ENCODE measurements around the gene ZDHHC7. TPM values are rescaled to one million over a fixed set of nuclear protein-coding genes. Genes with fewer than 3 reads are reported as not detected.

The ZDHHC7 gene
- total RNA-seq, 4 donors from 2014 or later: 45.9 to 65.5 (median 54.3) TPM

- H3K27ac ChIP-seq: peak overlapping the region; percentile 15
- no peaks in the 10 kb centered on the region for H3K9me3 ChIP-seq
- WGBS: 32% methylated on average over 3 of the region's 3 CpGs
- DNase-seq (ENCODE audit: low spot score in 2 of 2): no peak
- H3K4me1 ChIP-seq: peaks cover 78% of the 10 kb centered on the region
- TF ChIP-seq POLR2AphosphoS5 (IDR thresholded peaks at IDR 0.05) (no peak), POLR2A (IDR thresholded peaks at IDR 0.05) (no peak), EP300 (IDR thresholded peaks at IDR 0.05) (no peak), CTCF (IDR thresholded peaks at IDR 0.05) (no peak)
- no peaks in the 10 kb centered on the region for H3K36me3 ChIP-seq
- H3K4me3 ChIP-seq: no peak overlapping the region
- no peaks in the 10 kb centered on the region for H3K27me3 ChIP-seq
Observed at GRCh38 chr16:85008271-85008670, 3.1 kb downstream of the ZDHHC7 start.

DNA sequence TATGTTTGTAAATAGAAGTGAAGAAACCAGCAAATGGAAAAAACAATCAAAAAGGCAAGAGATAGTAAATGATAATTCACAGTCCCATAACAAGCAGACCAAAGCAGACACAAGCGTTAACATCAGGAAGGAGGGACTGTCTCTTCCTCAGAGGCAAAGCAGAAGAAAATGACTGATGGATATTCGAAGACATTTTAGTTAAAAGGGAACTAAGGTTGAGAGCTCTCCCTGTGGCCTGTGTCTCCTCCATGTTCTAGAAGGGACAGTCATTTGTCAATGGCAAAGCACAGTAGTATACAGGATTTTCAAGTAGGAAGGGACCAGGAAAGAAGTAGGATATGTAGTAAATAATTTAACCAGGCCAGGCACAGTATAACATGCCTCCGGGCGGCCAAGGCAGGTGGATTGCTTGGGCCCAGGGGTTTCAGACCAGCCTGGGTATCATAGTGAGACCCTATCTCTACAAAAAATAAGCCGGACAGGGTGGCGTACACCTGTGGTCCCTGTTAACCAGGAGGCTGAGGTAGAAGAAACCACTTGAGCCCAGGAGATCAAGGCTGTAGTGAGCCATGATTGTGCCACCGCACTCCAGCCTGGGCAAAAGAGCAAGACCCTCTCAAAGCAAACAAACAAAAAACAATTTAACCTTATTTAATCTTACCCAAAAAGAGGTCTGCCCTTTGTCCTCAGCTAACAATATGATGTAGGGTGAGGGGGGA lies 3.7 kb downstream of the ZDHHC7 start:
- H3K9me3 ChIP-seq: no peaks in the 10 kb centered on the region
- no peak overlapping the region for H3K4me3 ChIP-seq
- WGBS: 81% methylated on average over 7 of the region's 7 CpGs
- no peaks in the 10 kb centered on the region for H3K27me3 ChIP-seq
- DNase-seq (ENCODE audit: low spot score in 2 of 2): no peak
- no peak for TF ChIP-seq POLR2A (IDR thresholded peaks at IDR 0.05)
- no peak for TF ChIP-seq POLR2AphosphoS5 (IDR thresholded peaks at IDR 0.05)
- TF ChIP-seq EP300 (IDR thresholded peaks at IDR 0.05): no peak
- TF ChIP-seq CTCF (IDR thresholded peaks at IDR 0.05): no peak
- peak overlapping the region; percentile 15 for H3K27ac ChIP-seq
- peaks cover 84% of the 10 kb centered on the region for H3K4me1 ChIP-seq
- H3K36me3 ChIP-seq: no peaks in the 10 kb centered on the region

GRCh38 chr16:85006639-85007038 lies 4.7 kb downstream of the ZDHHC7 start:
- H3K4me1 ChIP-seq: peaks cover 88% of the 10 kb centered on the region
- no peak for TF ChIP-seq POLR2AphosphoS5 (IDR thresholded peaks at IDR 0.05)
- TF ChIP-seq EP300 (IDR thresholded peaks at IDR 0.05): no peak
- no peak for TF ChIP-seq CTCF (IDR thresholded peaks at IDR 0.05)
- no peak for TF ChIP-seq POLR2A (IDR thresholded peaks at IDR 0.05)
- no peak for DNase-seq (ENCODE audit: low spot score in 2 of 2)
- no peak overlapping the region for H3K27ac ChIP-seq
- H3K4me3 ChIP-seq: no peak overlapping the region
- no peaks in the 10 kb centered on the region for H3K36me3 ChIP-seq
- no peaks in the 10 kb centered on the region for H3K27me3 ChIP-seq
- WGBS: 82% methylated on average over 7 of the region's 7 CpGs
- no peaks in the 10 kb centered on the region for H3K9me3 ChIP-seq

DNA sequence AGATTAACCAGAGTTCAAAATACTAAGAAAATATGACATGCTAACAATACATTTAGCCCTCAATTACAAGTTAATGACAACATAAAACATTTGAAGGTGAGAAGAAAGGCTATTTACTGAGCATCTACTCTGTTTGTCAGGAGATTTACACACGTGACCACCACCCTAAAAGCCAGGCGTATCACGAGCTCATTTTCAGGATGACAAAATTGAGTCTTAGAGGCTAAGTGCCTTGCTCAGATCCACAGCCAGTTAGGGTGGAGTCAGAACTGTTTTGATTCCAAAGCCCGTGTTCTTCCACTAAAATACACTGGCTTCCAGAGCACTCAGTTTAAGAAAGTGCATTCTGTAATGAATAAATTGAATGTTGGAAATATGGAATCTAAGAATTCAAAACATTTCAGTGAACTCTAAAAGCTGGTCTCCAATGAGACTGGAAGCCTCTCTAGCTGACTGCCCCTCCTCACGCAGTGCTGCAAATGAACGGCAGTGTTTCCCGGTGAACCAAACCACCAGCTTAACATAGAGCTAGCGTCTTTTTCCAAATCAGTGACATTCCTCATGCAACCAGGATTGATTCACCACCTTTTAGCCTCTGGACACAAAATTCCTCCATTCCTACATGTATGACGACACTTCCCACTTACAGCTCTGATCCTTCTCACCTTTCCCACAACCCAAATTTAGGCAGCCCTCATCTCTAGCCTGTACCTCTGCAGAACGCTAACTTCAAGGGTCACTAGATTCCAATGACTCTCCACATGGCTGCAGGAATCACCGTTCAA lies 5.9 kb downstream of the ZDHHC7 start:
- H3K9me3 ChIP-seq: no peaks in the 10 kb centered on the region
- peak overlapping the region; percentile 72 for H3K27ac ChIP-seq
- WGBS: 28% methylated on average over 11 of the region's 11 CpGs
- H3K4me1 ChIP-seq: peaks cover 97% of the 10 kb centered on the region
- no peak for DNase-seq (ENCODE audit: low spot score in 2 of 2)
- H3K27me3 ChIP-seq: no peaks in the 10 kb centered on the region
- TF ChIP-seq CTCF (IDR thresholded peaks at IDR 0.05) (no peak), EP300 (IDR thresholded peaks at IDR 0.05) (no peak), POLR2A (IDR thresholded peaks at IDR 0.05) (no peak), POLR2AphosphoS5 (IDR thresholded peaks at IDR 0.05) (no peak)
- H3K36me3 ChIP-seq: no peaks in the 10 kb centered on the region
- no peak overlapping the region for H3K4me3 ChIP-seq

- H3K4me1 ChIP-seq: peaks cover 97% of the 10 kb centered on the region
Observed at GRCh38 chr16:85004587-85005205, 6.6 kb downstream of the ZDHHC7 start.

More at GRCh38 chr16:85004587-85005205, 6.6 kb downstream of the ZDHHC7 start:
- Histone ChIP-seq H3K36me3 (no peaks in the 10 kb centered on the region), H3K27me3 (no peaks in the 10 kb centered on the region), H3K9me3 (no peaks in the 10 kb centered on the region), H3K4me3 (no peak overlapping the region), H3K27ac (peak overlapping the region; percentile 72)
- TF ChIP-seq EP300 (IDR thresholded peaks at IDR 0.05): no peak
- no peak for TF ChIP-seq POLR2A (IDR thresholded peaks at IDR 0.05)
- TF ChIP-seq CTCF (IDR thresholded peaks at IDR 0.05): no peak
- no peak for TF ChIP-seq POLR2AphosphoS5 (IDR thresholded peaks at IDR 0.05)
- WGBS: 52% methylated on average over 10 of the region's 10 CpGs
- DNase-seq (ENCODE audit: low spot score in 2 of 2): no peak

Data from suprapubic skin (tissue), 4 donors.